Hepatocyte (in vitro differentiated cells): ENCODE measurements around the gene RAPGEFL1. TPM values are rescaled to one million over a fixed set of nuclear protein-coding genes. Genes with fewer than 3 reads are reported as not detected.

Experiments used
- DNase-seq: peaks from one replicate; pipeline ENCODE4 v3.0.0-alpha.2; 2016; ENCODE audit warnings: low spot score
- H2AFZ ChIP-seq: fragments of 200-600 bp; sonication (generic); 2 replicates; pipeline ENCODE4 v1.6.0; 2016; ENCODE audit warnings: antibody characterized with exemption, mild to moderate bottlenecking
- H3K27ac ChIP-seq: fragments of 200-600 bp; sonication (generic); 2 replicates; pipeline ENCODE4 v1.5.1; 2016; ENCODE audit warnings: mild to moderate bottlenecking
- H3K27me3 ChIP-seq: fragments of 200-600 bp; sonication (generic); 2 replicates; pipeline ENCODE4 v1.6.1; 2016
- H3K36me3 ChIP-seq: fragments of 200-600 bp; sonication (generic); replicated peaks from 2 replicates; pipeline ENCODE4 v1.5.1; 2016; ENCODE audit warnings: low read depth; ENCODE audit not compliant: insufficient read depth
- H3K4me1 ChIP-seq: fragments of 200-600 bp; sonication (generic); 2 replicates; pipeline ENCODE4 v1.5.1; 2016; ENCODE audit warnings: mild to moderate bottlenecking, moderate library complexity; ENCODE audit not compliant: insufficient read depth
- H3K4me2 ChIP-seq: fragments of 200-600 bp; sonication (generic); 2 replicates; pipeline ENCODE4 v1.6.0; 2016
- H3K4me3 ChIP-seq: fragments of 200-600 bp; sonication (generic); 2 replicates; pipeline ENCODE4 v1.5.1; 2016; ENCODE audit warnings: mild to moderate bottlenecking
- H3K79me2 ChIP-seq: fragments of 200-600 bp; sonication (generic); 2 replicates; pipeline ENCODE4 v1.6.0; 2017; ENCODE audit warnings: mild to moderate bottlenecking
- H3K9me2 ChIP-seq: fragments of 200-600 bp; sonication (generic); replicated peaks from 2 replicates; pipeline ENCODE4 v1.6.0; 2017; ENCODE audit warnings: mild to moderate bottlenecking; ENCODE audit not compliant: insufficient read depth
- H3K9me3 ChIP-seq: fragments of 200-600 bp; sonication (generic); 2 replicates; pipeline ENCODE4 v1.5.1; 2016; ENCODE audit warnings: low read depth, mild to moderate bottlenecking
- H4K20me1 ChIP-seq: fragments of 200-600 bp; sonication (generic); 2 replicates; pipeline ENCODE4 v1.6.0; 2016; ENCODE audit warnings: mild to moderate bottlenecking; ENCODE audit not compliant: insufficient read depth, poor library complexity, severe bottlenecking
- CTCF ChIP-seq: fragments of 200-600 bp; sonication (generic); IDR thresholded peaks from 2 replicates; pipeline ENCODE4 v1.5.1; 2016; ENCODE audit warnings: antibody characterized with exemption, mild to moderate bottlenecking; ENCODE audit not compliant: poor library complexity
- EZH2 ChIP-seq: fragments of 200-600 bp; sonication (generic); IDR thresholded peaks from 2 replicates; pipeline ENCODE4 v1.6.1; 2016; ENCODE audit warnings: antibody characterized with exemption, mild to moderate bottlenecking, borderline replicate concordance
- EZH2phosphoT487 ChIP-seq: fragments of 200-600 bp; sonication (generic); IDR thresholded peaks from one replicate; pipeline ENCODE4 v1.6.1; 2018; ENCODE audit warnings: antibody characterized with exemption, mild to moderate bottlenecking, low read depth, moderate library complexity; ENCODE audit not compliant: unreplicated experiment, severe bottlenecking
- WGBS: methylation state at CpG from one replicate; pipeline ENCODE4 v1.1.6; 2016; ENCODE audit warnings: low lambda C conversion rate; ENCODE audit errors: missing lambda C conversion rate; 5-methylcytosine and 5-hydroxymethylcytosine counted together
- polyA plus RNA-seq: library from polyadenylated mRNA; unstranded; fragments of >200 nt; fragmentation: Nextera tagmentation; extraction: Ambion mirVana; gene quantifications from 2 replicates; pipeline ENCODE4 v1.2.1, GENCODE V29; 2016
- total RNA-seq: library from RNA; depleted of rRNA; stranded (reverse); fragments of >200 nt; gene quantifications from 2 replicates; pipeline ENCODE4 v1.2.3, GENCODE V29; 2014

RAPGEFL1 gene
- total and polyA plus RNA-seq, 2 experiments from 2014 or later, result 4.2 to 4.9 TPM

DNA sequence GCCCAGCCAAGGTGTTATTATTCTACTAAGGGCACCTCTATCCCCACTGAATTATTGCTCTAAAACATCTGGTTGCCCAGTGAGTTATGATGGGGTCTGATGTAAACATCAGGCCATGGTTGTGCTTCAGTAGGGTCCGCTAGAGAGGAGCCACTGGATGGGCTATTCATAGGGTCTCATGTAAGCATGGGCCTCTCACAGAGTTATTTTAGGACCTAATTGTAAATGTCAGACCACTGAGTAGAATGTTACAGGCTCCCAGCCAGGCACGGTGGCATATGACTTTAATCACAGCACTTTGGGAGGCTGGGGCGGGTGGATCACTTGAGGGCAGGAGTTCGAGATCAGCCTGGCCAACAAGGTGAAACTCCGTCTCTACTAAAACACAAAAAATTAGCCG, 5.3 kb downstream of the RAPGEFL1 start:
- no peaks in the 10 kb centered on the region for H3K79me2 ChIP-seq
- 96% methylated on average over 6 of the region's 6 CpGs for WGBS
- H3K4me1 ChIP-seq, result peaks cover 9% of the 10 kb centered on the region
- no peak for DNase-seq
- no peak overlapping the region for H3K27ac ChIP-seq
- H2AFZ ChIP-seq, result no peak overlapping the region
- no peaks in the 10 kb centered on the region for H3K27me3 ChIP-seq
- no peak overlapping the region for H3K4me2 ChIP-seq
- no peak for TF ChIP-seq EZH2phosphoT487
- no peak for TF ChIP-seq EZH2
- TF ChIP-seq CTCF, result no peak
- H3K9me2 ChIP-seq, result no peaks in the 10 kb centered on the region
- H3K36me3 ChIP-seq, result no peaks in the 10 kb centered on the region
- no peaks in the 10 kb centered on the region for H3K9me3 ChIP-seq
- no peak overlapping the region for H3K4me3 ChIP-seq
- H4K20me1 ChIP-seq, result no peaks in the 10 kb centered on the region

- no peaks in the 10 kb centered on the region for H3K79me2 ChIP-seq
- TF ChIP-seq CTCF (no peak), EZH2 (no peak), EZH2phosphoT487 (no peak)
Observed at GRCh38 chr17:40187238-40187637, 10.0 kb downstream of the RAPGEFL1 start.

GRCh38 chr17:40188694-40189093, 11.4 kb downstream of the RAPGEFL1 start:
- TF ChIP-seq EZH2phosphoT487 (no peak), CTCF (no peak), EZH2 (no peak)
- peaks cover 6% of the 10 kb centered on the region for H3K4me1 ChIP-seq
- no peaks in the 10 kb centered on the region for H3K9me2 ChIP-seq
- H3K36me3 ChIP-seq, result no peaks in the 10 kb centered on the region
- H3K27ac ChIP-seq, result no peak overlapping the region
- 94% methylated on average over 6 of the region's 6 CpGs for WGBS
- no peak for DNase-seq
- H4K20me1 ChIP-seq, result no peaks in the 10 kb centered on the region
- H3K4me2 ChIP-seq, result no peak overlapping the region
- H2AFZ ChIP-seq, result no peak overlapping the region
- no peak overlapping the region for H3K4me3 ChIP-seq
- H3K27me3 ChIP-seq, result no peaks in the 10 kb centered on the region
- no peaks in the 10 kb centered on the region for H3K79me2 ChIP-seq
- H3K9me3 ChIP-seq, result no peaks in the 10 kb centered on the region

More at GRCh38 chr17:40187238-40187637, 10.0 kb downstream of the RAPGEFL1 start:
- H3K4me3 ChIP-seq, result no peak overlapping the region
- H3K9me3 ChIP-seq, result no peaks in the 10 kb centered on the region
- no peak overlapping the region for H2AFZ ChIP-seq
- no peak overlapping the region for H3K4me2 ChIP-seq
- H3K9me2 ChIP-seq, result no peaks in the 10 kb centered on the region
- H3K36me3 ChIP-seq, result no peaks in the 10 kb centered on the region
- no peaks in the 10 kb centered on the region for H4K20me1 ChIP-seq
- H3K27me3 ChIP-seq, result no peaks in the 10 kb centered on the region
- H3K4me1 ChIP-seq, result peaks cover 6% of the 10 kb centered on the region
- WGBS, result 100% methylated on average over 3 of the region's 3 CpGs
- DNase-seq, result no peak
- H3K27ac ChIP-seq, result no peak overlapping the region
